Head of caudate nucleus (tissue), 42 donors: ENCODE results near the gene YTHDC2.

Experiments
- DNase-seq, 42 donors: peaks; one replicate each; pipeline versions ENCODE4 v3.0.0 to v3.0.0-alpha.2; 2020 to 2021; ENCODE audit warnings: mixed read lengths in 7 of 42
- intact Hi-C: fragments of 100-400 bp; cut with DNase I; formaldehyde crosslinking; loops from one replicate; pipeline ENCODE4 v1.15.0; 2022

Gene YTHDC2

DNA sequence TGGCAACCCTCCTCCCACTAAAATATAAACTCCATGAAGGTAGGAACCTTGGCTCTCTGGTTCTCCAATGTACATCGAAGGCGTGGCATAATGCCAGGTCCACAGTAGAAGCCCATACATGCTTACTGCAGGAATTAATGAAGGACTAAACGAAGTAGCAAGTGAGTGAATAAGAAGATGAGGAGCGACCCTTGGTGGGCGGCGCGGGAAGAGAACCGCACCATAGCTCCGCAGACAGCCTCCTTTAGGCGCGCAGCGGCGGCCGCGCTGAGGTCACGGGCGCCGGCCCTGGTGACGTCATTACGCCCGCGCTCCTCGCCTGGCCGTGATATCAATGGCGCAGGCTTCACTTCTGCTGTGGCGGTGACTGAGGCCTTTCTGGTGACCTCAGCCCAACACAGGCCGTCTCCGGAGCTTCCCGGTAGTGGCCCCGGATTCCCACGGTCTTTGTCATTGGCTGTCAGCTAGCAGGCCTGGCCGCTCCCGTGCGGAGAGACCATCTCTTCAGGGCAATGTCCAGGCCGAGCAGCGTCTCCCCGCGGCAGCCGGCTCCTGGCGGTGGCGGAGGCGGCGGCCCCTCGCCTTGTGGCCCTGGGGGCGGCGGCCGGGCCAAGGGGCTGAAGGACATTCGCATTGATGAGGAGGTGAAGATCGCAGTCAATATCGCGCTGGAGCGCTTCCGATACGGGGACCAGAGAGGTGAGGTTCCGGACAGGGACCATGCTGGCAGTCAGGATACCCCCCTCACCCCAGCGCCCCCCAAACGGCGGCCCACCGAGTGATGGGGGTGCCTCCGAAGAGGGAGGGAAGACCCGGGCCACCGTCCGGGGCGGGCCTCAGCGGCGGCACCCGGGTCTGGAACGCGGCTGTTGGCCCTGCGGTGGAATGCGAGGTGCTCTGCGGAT, at the start of gene YTHDC2:
Gene YTHDC2 (plus strand): TSS at position 311 of the 905 bp plus-strand sequence. CDS start 202 bp downstream, at position 513.
- peak; percentile 61 to 92 (median 85) for DNase-seq
- intact Hi-C loops: loop anchor here (5.0 kb wide), 1 partner anchor 536 kb away; the partner anchor contains the start of gene DCP2

DNA sequence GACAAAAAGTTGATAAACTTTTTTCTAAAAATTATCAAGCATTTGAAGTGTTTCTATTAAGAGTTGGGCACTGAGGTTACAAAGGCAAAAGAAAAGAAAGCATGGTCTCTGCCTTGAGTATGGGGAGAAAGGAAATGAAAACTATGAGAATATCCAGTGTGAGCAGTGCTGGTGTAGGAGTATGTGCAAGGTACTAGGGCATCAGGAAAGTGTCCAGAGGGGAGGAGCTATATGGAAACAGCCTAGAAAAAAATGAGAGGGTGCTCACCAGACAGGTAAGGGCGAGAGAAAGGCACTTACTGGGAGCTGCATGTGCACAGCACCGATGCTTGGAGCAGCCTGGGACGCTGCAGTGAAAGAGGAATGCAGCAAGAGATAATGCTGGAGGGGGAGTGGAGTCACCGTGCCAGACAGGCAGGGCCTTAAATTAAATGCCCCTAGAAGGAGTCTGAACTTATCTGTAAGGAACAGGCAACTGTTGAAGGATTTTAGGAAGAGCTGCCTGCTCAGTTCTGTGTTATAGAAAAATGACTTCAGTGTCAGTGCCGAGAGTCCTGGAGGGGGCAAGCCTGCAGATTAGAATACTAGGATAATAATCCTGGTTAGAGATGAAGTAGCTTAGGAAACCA, 39.3 kb upstream of the YTHDC2 start:
- intact Hi-C loops: no loop called here
- DNase-seq: no peak

DNA sequence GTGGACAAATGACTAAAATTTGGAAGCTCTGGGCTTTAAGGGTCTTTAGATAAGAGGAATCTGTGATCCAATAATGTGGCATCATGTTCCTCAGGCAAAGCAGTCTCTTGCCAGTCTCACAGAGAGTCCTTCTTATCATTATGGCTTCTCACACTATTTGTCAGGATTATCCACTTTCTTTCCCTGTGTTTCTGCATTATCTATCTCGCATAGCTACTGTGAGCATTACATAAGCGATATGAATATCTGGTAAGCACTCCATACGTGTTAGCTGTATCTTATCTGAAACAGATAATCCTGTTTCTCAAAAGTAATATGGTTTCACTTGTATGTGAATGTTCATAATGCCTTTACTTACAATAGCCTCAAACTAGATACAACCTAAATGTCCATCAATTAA, 34.8 kb upstream of the YTHDC2 start:
- intact Hi-C loops: no loop called here
- no peak for DNase-seq

DNA sequence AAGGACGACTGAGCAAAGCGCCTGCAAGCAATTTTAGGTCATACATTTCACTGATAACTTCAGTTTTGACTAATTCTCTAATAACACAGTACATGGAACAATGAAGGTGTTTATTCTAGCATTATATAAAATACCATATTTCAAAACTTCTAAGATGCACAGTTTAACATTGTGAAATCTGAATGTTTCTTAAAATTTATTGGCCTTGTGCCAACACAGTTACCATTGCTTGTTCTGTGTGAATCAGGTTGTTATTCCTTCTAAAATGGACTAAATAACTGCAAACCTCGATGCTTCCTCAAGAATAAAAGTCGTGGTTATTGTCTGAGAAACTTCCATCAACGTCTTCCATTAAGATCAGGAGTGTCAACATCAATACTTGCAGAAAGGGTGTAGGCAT, 33.3 kb upstream of the YTHDC2 start:
- intact Hi-C loops: no loop called here
- no peak for DNase-seq

DNA sequence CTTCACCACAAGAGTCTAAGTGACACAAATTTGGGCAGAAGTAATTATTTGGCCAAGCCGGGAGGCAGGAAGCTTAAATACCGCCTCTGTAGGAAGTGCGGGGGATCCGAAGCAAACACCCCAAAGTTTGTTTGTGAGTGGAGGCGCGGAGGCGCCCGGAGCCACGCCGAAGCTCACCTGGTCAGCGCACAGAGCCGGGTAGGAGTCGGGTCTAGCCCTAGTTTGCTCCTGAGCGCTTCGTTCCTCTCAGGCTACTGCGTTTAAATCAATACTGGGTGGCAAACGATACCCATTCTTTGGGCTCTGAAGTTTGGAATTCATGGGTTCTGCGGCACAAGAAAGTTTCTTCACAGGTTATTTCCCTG, 26.1 kb upstream of the YTHDC2 start:
- DNase-seq: no peak
- intact Hi-C loops: no loop called here

DNA sequence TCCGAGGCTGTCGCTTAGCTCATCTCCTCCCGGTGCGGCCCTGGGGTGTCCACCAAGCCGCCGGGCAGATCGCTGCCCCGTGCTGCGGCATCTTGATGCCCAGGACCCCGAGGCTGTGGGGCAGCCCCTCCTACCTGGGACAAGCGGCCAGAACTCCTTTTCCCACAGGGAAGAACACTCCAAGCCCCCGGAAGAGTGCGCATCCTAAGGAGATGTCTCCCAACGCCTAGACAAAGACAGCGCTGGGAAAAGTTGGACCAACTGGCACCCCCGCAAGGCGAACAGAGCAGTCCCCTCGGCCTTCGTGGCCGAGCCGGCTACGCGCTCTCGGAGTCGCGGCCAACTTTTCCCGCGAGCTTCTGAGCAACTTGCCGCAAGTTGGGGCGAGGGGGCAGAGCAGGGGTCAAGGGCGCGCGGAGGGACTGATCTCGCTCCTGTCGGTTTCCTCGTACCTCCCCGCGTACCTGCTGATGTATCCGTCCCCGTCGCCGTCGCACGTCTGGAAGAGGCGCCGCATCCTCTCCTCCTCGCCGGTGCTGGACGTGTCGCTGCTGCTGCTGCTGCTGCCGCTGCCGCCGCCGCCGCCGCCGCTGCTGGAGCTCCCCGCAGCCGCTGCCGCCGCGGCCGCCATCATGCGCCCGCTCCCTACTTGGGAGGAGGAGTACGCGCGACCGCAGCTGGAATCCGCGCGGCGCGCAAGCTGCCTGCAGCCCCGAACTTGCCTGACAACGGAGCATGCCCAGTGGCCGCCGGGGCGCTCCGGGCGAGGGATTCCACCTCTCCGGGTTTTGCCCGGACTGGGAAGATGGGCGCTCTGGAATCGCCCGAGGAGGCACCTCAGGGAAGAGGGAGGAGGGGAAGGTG, 25.5 kb upstream of the YTHDC2 start, which contains the start of gene MCC:
Gene MCC (minus strand): TSS at position 673 of the 864 bp plus-strand sequence.
- intact Hi-C loops: no loop called here
- peak; percentile 25 to 90 (median 77) for DNase-seq

DNA sequence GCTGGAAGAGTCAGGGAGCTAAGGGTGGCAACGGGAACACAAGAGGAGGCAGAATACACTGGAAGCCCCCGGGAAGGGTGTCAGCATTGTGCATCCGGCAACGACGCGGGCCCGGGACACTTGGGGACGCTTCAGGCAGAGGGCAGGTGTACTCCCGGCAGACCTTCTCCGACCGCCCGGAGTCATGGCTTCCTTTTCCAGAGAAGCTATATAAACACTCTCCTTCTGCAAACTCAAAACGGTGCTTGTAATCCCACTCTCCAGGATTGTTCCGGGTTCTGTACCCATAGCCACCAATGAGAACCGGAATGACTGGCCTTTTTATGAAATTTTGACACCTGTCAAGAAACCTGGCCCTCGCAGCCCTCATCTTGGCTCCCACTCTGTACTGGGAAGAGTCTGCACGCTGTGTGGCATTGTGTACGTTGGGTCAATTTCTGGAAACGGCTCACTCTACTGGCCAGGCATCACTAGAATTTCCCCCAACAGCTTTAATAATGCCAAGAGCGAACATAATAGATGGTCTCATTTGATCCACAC, 24.8 kb upstream of the YTHDC2 start:
- no peak for DNase-seq
- intact Hi-C loops: no loop called here

DNA sequence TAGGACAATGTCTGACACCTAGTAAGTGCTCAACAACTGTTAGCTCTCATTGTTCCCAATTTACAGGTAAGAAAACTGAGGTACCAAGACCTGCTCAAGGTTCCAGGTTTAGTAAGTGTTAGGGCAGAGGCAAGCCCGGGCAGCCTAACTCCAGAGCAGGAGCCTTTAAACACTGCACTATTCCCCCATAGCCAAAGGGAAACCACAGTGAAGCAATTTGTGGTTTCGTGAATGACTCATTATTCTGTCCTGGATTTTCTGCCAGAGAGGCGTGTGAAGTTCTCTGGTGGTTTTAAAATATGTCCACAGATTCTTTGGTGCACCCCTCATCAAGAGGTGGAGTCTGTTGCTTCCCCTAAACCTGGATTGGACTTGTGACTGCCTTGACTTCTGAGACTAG, 24.2 kb upstream of the YTHDC2 start:
- intact Hi-C loops: no loop called here
- DNase-seq: peak in 2 of 42 donors; percentile 12 to 39

DNA sequence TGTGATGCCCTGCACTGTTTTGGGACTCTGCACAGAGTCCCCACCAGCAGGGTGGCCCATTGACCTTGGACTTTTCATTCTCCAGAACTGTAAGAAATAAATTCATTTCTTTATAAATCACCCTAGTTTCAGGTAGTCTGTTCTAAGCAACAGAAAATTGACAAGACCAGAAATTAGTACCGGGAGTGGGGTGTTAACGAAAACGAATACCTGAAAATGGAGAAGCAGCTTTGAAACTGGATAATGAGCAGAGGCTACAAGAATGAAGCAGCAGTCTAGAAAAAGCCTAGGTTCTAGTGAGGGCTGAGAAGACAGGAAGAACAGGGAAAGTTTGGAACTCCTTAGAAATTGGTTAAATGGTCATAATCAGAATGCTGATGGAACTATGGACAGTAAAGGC, 23.2 kb upstream of the YTHDC2 start:
- no peak for DNase-seq
- intact Hi-C loops: no loop called here

DNA sequence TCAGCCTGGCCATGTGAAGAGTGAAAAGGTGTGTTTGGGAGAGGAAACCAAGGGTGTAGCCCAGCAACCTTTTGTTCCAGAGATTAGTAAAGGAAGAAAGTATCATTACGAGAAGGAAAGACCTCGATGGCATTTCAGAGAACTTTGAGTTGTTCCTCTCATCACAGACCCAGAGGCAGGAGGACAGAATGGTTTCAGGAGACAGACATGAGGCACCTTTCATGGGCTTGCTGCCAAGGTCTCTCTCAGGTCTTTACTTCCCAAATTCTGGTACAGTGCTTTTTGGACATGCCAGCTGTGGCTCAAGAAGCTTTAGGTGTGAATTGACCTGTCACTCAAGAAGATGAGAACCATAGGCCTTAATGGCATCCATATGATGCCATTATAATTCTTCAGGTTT, 22.5 kb upstream of the YTHDC2 start:
- DNase-seq: no peak
- intact Hi-C loops: no loop called here

DNA sequence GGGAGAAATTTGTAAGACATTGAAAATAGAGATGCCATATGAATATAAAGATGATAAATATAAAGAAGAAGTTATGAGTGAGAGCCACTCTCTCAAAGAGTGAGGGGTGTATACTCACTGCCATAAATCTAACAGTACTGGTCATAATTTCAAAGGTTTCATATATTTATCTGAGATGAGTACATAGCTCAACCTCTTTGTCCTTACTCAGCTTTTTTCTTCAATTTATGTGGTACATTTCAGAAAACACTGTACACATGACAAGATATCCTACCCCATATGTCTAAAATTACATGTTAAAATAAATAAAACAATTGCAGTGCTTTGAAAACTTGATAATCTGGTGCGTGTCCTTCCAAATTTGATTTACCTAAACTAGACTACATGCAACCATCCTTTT, 20.0 kb upstream of the YTHDC2 start:
- DNase-seq: no peak
- intact Hi-C loops: no loop called here

DNA sequence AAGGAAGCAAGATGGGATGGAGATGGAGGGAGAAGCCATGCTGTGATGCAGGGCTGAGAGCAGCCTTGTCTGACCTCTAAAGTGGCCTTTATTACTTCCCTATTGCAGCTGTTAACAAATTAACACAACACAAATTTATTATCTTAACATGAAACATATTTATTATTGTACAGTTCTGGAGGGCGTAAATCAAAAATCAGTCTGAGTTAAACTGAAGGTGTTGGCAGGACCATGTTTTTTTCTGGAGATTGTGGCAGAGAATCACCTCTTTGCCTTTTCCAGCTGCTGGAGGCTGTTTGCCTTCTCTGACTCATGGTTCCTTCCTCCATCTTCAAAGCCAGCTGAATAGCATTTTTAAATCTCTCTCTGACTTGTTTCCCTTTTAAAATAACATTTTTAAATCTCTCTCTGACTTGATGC, 18.1 kb upstream of the YTHDC2 start:
- DNase-seq: no peak
- intact Hi-C loops: no loop called here

DNA sequence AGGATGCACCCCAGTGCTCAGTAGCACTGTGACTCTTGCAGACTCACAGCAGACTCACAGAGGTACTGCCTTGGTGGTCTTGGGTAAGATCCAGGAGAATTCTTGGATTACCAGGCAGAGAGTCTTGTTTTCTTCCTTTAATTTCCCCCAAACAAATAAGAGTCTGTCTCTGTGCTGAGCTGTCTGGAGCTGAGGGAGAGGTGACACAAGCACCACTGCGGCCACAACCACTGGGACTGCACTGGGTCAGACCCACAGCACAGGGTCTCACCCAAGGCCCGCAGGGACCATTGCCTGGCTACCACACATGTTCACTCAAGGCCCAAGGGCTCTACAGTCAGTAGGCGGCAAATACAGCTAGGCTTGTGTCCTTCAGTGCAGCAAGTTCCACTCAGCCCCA, 11.4 kb upstream of the YTHDC2 start:
- no peak for DNase-seq
- intact Hi-C loops: loop anchor here (10.0 kb wide), 1 partner anchor 127 kb away; no protein-coding TSS in a partner anchor

DNA sequence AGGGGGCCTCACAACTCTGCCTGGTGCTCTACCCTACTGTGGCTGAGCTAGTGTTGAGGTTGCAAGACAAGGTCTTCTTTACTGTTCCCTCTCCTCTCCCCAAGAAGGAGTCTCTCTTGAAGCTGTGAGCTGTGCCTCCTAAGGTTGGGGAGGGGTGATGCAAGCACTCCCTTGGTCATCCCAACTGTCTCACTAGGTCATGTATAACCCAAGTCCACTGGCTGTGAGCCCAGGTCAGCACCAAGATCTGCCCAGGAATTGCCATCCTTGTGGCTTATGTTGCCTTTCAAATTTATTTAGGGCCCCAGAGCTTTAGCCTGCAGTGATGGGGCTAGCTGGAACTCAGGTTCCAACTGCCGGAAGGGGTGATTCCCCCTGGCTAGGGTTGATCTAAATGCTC, 10.3 kb upstream of the YTHDC2 start:
- intact Hi-C loops: loop anchor here (10.0 kb wide), 1 partner anchor 128 kb away; no protein-coding TSS in a partner anchor

DNA sequence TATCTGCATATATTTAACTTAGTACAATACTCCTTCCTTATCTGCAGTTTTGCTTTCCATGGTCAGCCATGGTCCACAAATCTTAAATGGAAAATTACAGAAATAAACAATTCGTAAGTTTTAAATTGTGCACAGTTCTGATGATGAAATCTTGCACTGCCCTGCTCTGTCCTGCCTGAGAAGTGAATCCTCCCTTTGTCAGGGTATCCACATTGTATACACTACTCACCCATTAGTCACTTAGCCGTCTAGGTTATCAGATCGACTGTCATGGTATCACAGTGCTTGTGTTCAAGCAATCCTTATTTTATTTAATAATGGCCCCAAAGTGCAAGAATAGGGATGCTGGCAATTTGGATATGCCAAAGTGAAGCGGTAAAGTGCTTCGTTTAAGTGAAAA, 8.3 kb upstream of the YTHDC2 start:
- intact Hi-C loops: loop anchor here (10.0 kb wide), 1 partner anchor 130 kb away; no protein-coding TSS in a partner anchor
- no peak for DNase-seq

More for the DNA sequence above, 10.3 kb upstream of the YTHDC2 start:
- no peak for DNase-seq

DNA sequence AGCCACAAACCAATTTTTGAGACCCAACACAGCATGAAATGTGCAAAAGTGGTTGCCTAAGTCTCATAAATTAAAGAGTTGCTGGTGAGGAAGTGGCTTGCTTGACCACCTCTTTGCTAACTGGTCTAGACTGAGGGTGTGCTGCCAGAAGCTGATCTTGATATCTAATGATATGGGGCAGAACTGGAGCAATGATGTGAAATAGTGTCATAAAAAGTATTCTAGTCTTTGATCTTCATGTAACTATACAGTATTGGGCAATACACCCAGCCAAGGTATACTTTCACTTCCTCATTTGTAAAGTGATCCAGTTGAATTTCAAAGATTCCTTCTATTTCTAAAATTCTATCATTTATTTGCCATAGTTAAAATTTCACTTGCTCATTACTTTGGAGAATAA, 5.9 kb upstream of the YTHDC2 start:
- no peak for DNase-seq
- intact Hi-C loops: loop anchor here (10.0 kb wide), 1 partner anchor 133 kb away; no protein-coding TSS in a partner anchor

DNA sequence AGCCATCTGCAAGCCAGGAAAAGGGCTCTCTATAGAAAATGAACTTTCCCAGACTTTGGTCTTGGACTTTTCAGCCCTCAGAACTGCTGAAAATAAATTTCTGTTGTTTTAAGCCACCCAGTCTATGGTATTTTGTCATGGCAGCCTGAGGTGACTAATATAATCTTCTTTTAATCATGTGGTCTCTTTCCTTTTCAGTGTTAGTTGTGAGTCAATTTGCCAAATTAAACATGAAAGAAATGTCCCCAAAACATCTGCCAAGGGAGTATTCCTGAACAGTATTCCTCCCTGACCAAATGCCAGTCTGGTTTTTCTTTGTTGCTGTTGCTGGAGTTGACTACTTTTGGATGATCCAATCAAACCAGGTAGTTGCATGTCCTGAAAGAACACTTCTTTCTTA, 4.7 kb upstream of the YTHDC2 start:
- intact Hi-C loops: loop anchor here (10.0 kb wide), 1 partner anchor 134 kb away; no protein-coding TSS in a partner anchor
- no peak for DNase-seq

DNA sequence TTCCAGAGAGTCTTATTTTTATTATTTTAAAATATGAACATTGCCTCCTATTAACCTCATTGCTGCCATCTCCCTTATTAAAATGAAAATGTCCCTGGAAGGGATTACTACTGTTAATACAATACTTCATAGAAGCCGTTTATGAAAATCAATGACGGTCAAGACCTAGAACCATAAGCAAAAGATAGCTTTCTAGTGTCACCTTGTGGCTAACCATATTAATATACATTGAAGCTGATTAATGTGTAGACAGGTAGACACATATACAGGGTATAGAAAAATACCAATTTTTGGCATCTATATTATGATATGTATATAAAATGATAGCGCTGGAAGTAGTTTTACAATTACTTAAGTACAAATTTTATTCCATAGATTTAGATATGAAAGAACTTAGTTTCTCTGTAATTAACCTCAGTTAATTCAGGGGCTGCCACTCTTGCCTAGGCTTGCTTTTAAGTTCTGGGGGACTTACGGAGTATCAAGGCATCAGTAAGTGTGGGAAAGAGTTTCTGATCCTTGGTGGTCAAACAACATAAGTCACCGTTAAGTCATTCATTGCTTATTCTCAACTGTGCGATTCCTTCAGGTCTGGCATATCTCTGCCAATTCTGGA, 2.5 kb upstream of the YTHDC2 start:
- intact Hi-C loops: loop anchor here (5.0 kb wide), 1 partner anchor 534 kb away; the partner anchor contains the start of gene DCP2
- no peak for DNase-seq
